HG03354 (cell line): ENCODE data around the gene TRABD2B.

Experiments
- ATAC-seq: cut with Tn5 transposase; IDR thresholded peaks from one replicate; pipeline ENCODE4 v1.9.1; 2021; ENCODE audit warnings: mild to moderate bottlenecking; ENCODE audit not compliant: unreplicated experiment, poor library complexity, severe bottlenecking

The TRABD2B gene

DNA sequence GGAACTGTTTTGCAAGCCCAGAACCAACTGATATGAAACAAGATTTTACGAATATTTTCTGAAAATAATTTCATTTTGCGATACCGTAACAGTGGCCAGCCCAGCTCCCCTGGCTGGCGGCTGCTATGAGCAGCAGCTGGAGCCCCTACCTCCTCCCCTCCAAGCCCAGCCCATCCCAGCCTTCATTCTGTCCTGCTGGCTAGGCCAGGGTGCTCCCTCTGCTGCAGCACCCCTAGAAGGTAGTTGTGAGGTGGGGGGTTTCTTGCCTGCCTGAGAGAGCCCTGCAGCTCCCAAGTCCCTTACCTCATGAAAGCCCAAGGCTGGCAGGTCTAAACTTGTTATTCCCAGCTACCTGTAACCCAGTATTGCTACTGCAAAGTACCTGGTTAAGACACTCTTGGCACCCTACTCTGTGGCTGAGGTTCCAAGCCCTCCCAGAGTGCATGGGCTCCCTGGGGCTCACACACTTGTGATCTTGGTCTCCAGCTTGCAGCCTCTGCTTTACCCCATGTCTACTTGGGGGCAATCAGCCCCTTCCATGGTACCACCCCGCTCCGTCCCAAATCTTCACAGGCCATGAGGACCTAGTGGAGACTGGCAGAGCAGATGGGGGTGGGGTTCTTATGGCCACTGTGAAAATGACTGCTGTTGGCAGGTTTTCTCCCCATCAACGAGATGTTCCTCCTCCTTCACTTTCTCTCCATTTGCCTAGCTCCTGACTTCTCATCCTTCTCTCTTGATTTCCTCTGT is 239.8 kb downstream of the TRABD2B start:
- ATAC-seq, result no peak

DNA sequence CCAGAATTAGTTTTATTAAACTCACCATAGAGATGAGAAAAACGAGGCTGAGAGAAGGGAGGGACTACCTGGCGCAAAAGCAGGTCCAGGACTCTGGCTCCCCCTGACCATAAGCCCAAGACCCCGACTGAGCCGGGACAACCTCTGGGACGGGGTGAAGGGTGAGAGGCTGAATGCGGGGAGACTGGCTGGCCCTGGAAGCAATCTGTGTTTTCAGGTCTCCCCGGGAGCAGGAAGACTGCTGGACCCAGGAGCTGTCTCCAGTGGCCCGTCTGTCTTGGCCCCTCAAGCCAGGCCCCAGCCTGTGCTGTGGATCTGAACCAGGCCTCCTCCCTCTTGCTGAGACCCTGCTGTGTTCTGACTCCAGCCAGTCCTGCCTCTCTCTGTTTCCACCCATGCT is 240.8 kb downstream of the TRABD2B start:
- no peak for ATAC-seq

DNA sequence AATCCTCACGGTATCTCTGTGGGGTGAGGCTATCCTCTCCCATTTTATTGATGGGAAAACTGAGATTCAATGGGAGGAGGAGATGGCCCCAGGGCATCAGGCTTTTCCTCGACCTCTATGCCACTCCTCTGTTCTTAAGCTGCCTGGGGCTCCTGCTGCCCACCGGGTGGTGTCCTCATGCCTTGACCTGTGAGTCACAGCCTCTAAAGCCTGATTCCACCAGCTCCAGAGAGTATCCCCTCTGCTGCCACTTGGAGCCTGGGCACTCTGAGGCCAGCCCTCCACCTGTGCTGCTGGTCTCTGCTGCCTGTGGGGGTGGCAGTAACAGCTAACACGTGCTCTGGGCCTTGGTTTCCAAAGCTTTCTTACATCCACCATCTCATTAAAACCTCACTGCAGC is 241.2 kb downstream of the TRABD2B start:
- ATAC-seq, result no peak

DNA sequence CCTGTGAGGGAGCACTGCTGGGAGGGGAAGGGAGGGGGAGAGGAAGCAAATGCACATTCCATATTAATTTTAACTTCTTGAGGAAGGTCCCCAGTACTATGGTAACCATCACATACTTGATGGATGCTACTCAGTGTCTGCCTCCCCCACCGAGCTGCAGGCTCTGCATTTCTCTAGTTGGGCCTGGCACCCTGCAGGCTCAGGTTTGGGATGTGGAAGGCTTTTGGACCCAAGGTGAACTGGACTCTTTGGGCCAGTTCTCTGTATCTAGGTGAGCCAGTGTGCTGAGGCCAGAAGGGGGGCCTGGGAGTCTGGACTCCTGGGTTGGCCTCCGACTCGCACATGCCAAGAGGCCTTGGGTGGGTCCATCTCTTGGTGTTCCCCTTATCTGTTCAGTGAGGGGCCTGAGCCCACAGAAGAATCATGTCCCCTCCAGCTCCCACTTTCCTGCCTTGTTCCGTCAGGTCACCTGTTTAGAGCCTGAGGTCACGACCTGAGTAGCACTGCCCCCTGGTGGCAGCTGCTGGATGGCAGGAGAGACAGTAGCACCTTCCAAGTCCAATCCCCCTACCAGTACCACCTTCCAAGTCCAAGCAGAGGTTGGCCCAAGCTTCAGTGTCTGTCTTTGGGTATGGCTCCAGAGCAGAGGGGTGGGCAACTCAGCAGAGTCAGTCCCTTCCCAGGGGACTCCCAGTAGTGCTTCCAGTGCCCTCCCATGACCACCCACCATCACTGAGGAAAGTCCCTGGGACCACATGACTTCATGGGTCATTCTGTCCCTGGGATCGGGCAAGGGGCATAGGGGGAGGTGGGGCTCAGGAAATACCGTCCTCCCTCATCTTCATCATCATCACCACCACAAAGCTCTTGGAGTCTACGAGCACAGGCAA is 241.8 kb downstream of the TRABD2B start:
- peak; percentile 80 for ATAC-seq

DNA sequence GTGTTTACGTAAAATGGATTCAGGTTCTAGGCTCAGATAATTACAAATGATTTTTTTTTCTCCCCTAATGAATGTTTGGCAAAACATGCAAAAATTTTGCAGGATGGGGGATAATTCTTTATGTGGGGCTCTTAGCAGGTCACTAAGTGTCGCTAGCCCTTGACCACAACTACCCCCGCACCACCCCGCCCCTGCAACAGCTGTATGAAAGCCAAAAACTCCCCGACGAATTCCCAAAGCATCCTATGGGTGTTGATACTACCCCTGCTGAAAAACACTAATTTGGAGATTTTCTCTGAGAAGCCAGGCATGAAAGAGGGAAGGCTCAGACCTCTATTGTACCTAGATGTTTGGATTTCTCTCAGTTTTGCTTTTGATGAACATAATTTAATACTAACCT is 243.0 kb downstream of the TRABD2B start:
- no peak for ATAC-seq

DNA sequence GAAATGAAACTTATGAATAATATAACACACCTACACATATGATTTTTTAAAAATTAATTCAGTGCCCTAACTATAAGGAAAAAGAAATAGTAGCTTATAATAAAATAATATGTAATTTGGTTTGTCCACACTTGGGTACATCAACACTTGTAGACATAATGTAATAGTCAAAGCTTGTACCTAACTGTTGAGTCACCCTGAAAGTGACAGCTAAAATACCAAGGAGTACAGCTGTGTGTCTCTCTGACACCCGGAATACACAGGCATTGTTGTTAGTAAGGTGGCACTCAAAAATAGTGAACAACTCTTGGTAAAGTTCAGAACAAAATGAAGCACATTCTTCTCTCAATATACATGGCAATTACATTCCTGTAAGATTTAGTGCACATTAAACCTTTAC is 243.4 kb downstream of the TRABD2B start:
- no peak for ATAC-seq

DNA sequence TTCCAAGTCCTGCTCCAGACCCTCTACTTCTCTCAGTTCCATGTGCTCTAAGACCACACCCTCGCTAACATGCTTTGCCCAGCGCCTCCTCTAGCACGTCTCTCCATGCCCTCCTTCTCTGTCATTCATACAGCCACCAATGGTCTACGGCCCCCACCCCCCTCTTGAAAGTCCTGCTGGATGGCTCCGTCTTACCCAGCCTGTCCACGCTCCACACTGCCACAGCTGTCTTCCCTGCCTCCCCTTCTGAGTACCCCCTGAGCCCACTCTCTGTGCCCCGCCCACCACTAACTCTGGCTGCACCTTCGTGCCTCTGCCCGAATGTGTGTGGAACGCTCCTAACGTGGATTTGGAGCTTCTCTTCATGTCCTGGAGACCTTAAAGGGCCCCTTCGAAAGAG is 244.6 kb downstream of the TRABD2B start:
- no peak for ATAC-seq

DNA sequence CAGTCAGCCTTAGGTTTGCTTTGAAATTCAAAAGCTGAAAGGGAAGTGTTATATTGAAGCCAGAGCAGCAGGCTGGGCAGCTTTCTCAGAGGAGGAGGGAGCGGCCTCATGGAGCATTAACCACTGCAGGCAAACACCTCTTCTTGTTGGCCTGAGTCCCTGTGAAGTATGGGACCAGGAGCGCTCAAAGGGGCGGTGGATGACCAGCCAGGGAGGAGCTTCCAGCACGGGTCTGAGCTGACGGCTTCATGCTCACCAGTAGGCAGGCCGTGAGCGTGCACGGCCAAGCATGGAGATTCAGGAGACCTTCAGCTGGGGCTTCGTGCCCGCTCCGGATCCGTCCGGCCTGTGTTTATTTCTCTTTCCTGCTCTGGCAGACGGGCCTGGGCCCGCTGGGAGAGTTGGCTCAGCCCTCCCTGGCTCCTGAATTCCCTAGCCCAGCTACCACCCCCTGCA is 245.2 kb downstream of the TRABD2B start:
- no peak for ATAC-seq

DNA sequence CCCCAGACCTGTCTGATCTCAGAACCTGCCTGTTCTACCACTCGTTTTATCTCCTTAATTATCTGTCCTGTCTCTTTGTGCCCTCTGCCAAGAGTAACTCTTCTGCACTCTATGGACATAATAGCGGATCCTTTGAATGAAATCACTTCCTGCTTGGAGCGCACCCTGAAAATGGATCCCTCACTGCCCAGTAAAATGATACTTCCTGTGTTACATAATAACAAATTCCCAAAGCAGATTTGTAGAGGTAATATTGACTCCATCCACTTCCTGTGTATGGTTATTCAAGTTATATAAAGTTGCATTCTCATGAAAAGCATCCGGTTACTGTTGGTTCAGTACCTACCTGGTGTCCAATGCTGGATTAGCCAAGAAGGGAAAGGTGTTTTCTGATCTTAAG is 246.0 kb downstream of the TRABD2B start:
- ATAC-seq, result no peak

DNA sequence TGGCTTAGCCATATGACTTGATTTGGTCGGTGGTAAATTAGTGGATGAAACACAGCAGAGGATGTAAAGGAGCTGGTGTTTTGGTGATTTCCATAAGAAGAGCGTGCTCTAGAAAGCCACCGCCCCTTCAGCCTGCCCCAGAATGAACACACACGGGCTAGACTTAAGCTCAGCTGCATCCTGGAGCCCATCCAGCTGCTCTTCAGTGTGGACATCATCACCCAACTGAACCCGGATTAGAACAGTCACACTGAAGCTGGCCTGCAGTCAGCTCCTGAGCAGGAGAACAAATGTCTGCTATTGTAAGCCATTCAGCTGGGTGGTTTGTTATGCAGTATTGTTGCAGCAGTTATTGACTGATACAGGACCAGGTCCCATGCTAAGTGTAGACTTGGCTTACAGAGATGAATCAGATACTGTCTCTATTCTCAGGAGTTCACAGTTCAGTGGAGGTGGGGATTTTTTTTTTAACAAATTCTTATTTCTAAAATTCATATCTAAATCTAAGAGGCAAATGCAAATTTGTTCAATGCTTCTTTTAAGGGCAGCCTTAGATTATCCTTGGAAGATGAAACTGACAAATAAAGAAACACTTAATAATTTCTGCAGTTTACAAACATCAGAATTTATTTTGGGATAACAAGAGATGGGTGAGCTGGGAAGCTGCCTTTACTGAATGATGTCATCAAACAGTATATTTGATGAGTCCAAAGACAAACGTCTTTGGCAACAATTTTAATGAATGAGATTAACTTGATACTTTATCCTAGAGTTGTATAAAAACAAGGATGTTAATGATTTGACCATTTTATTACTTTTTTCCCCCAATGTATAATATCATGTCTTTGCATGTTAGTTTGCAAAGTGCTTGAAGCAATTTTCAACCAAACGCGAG is 251.2 kb downstream of the TRABD2B start:
- ATAC-seq, result no peak

DNA sequence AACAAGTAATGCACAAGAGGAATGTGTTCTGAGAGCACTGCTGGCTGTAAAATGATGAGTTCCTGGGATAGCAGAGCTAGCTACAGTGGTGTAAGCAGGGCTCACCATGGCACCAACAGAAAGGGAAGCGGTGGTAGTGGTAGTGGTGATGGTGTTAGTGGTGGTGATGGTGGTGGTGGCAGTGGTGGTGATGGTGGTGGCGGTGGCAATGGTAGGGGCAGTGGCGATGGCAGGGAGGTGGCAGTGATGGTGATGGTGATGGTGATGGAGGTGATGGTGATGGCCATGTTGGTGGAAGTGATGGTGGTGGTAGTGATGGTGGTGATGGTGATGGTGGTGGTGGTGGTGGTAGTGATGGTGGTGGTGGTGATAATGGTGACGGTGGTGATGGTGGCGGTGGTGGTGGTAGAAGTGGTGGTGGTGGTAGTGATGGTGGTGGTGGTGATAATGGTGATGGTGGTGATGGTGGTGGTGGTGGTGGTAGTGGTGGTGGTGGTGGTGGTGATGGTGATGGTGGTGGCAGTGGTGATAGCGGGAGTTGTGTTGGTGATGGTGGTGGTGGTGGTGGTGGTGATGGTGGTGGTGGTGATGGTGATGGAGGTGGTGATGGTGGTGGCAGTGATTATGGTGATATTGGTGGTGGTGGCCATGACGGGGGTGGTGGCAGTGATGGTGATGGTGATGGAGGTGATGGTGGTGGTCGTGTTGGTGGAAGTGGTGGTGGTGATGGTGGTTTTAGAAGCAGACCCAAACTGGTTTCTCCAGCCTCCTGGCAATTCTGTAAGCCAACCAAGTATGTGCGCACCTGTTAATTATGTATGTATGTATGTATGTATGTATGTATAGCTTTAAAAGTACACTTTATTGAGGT is 254.1 kb downstream of the TRABD2B start:
- ATAC-seq, result no peak

DNA sequence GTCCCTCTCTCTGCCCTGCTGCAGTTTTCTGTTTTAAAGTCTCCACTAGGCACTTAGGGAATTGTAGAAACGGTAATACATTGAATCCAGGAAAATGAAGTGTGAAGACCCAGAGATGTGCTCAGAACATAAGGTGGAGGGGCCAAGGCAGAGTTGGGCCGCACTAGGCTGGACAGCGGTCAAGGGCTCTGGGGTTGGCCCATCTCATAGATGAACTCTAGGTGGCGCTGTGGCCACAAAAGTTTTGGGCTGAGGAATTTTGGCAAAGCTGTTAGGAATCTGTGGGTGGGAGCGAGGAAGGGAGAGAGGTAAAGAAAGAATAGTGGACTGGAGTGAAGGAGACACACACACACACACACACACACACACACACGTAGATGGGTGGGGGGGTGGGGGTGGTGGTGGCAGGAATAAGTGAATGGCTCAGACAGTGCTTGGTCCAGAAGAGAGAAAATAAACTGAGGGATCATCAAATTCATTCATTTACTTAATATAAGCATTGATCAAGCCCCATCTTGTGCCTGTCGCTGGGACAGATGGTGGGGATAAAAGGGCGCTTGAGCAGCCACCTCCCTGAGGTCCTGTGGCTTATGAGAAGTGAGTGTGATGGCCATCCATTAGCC is 258.5 kb downstream of the TRABD2B start:
- no peak for ATAC-seq

DNA sequence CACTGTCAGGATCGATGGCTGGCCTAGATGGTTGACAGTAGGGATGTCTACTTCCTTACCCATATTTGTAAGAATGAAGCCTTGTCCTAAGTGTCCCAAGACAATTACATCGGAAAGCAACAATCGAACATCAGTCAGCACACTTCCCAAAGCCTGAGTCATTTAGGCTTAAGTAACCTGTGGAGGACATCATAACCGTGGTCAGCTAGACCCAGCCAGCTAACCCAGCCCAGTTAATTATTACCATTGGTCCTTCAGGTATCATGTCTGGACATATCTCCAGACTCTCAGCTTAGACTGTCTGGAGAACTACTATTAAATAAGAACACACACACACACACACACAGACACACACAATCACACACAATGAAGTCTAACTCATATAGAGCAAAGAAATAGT is 264.7 kb downstream of the TRABD2B start:
- ATAC-seq, result no peak

DNA sequence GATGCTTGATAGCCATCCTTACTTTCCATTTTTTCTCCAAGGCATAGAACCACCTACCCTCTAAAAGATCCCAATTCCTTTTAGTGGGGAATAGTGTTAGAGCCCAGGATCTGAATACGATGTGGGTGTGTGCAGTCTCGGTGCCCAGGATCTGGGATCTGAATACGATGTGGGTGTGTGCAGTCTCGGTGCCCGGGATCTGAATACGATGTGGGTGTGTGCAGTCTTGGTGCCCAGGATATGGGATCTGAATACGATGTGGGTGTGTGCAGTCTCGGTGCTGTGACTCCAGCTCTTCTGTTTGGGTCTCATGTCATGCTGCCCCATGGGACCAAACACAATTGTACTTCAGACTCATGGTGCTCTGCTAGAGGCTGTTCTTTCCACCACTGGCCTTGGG is 265.5 kb downstream of the TRABD2B start:
- no peak for ATAC-seq

DNA sequence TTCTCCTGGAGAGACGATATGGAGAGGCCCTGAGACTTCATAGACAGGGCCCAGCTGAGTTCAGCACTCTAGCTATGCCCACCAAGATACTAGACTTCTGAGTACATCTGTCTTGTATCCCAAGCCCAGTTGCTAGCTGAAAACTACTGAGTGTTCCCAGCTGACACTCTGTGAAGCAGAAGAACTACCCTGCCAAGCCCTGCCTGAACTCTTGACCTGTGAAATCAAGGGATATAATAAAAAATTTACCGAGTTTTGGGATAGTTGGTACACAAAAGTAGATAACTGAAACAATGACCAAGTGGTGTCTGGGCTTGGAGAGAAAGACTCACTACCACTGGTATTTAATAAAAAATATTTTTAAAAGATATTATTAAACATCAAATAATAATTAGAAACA is 267.5 kb downstream of the TRABD2B start:
- ATAC-seq, result no peak

DNA sequence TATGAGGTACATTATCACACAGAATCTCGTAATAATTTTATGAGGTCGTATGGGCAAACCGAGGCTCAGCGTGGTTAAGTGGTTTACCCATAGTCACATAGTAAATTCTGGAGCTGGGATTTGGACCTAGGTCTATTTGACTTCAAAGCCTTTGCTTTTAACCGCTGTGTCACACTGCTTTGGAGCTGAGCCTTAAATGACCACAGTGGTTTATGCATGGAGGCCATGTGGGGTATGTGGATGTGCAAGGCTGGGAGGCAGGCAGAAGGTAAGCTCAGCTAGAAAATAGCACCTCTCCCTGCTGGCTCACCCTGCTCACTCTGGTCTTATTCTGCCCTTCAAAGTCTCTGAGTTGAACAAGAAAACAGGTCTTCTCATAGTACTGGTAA is 269.5 kb downstream of the TRABD2B start:
- no peak for ATAC-seq

DNA sequence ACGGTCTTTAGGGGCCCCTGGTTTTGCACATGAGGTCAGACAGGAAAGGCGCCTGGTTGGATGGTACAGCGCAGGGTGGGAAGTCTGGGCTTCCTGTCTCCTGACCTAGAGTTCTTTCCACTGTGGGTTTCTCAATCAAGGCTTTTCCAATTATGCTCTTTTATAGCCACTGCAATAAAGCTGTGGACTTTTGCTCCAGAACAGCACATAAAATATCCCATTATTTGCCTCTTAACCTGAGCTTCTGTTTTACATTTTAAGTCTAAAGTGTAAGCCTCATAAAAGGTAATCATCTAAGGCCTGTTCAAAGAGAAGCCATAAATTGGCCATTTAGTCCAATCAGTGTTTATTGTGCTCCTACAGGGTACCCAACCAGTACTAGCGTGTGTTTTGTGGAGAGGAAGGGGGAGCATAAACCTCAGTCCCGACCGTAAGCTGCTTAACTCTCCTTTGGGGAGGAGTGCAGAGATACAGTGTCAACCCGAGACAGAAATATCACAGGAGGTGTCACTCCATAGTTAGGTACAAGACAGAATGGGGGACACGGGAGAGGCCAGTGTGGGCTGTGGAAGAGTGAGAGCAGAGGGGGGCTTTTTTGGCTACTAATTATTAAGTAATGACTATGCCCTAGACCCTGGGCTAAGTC is 270.0 kb downstream of the TRABD2B start:
- no peak for ATAC-seq
